BJ (cell line): ENCODE measurements around the gene BTG1. TPM values are rescaled to one million over a fixed set of nuclear protein-coding genes. Genes with fewer than 3 reads are reported as not detected.

ENCODE experiments used
- CTCF ChIA-PET: fragments of 350-600 bp; formaldehyde crosslinking; extraction: SDS; loops from one replicate; lab custom pipeline; 2021; ENCODE audit warnings: antibody characterized with exemption, inconsistent platforms; lab: Yijun Ruan, JAX
- POLR2A ChIA-PET: fragments of 300-600 bp; sonication (Branson Sonifier 250); formaldehyde crosslinking; extraction: SDS; loops from one replicate; lab custom pipeline; 2021; ENCODE audit warnings: antibody characterized with exemption; lab: Charles Lee
- DNase-seq: peaks from one replicate; pipeline ENCODE4 v3.0.0-alpha.2; 2011; ENCODE audit warnings: low read depth
- H3K27me3 ChIP-seq: 2 replicates; pipeline ENCODE4 v1.6.0; 2011; ENCODE audit warnings: low read length; ENCODE audit not compliant: control insufficient read depth, insufficient read depth
- H3K36me3 ChIP-seq: 2 replicates; pipeline ENCODE4 v1.5.1; 2011; ENCODE audit warnings: low read length; ENCODE audit not compliant: control insufficient read depth, insufficient read depth
- H3K4me3 ChIP-seq: 2 replicates; pipeline ENCODE4 v1.5.1; 2011; ENCODE audit warnings: low read depth, mild to moderate bottlenecking, control low read depth, low read length
- polyA plus RNA-seq: library from polyadenylated mRNA; depleted of rRNA; stranded (reverse); fragments of >200 nt; gene quantifications from 2 replicates; pipeline ENCODE4 v1.2.3, GENCODE V29; 2011
- TF ChIP-seq, protein P1 (sequence below): IDR thresholded peaks from 2 replicates; pipeline ENCODE4 v1.5.1; 2011; ENCODE audit warnings: low read depth, mild to moderate bottlenecking, control low read depth, inconsistent platforms, low read length, moderate library complexity; ENCODE audit not compliant: insufficient read depth

The BTG1 gene
- polyA plus RNA-seq, 1 experiment, result 81.3 TPM

DNA sequence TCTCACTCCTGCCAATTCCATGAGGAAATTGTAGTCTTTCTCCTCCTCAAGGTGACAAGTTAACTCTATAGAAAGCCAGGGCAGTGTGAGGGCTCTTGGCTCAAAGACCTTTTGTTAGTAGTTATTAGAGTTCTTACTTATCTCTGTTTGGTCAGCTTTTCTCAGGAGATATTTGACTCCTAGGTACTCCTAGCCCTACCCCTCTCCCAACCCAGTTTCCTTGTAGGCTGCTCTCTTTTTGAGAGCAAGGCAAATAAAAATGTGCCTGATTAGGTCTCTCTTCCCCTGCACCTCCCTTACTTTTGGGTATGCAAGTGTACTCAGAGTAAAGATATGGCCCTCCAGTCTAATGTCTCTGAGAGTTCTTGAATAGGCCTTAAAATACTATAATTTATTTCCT lies 23.8 kb downstream of the BTG1 start:
- no peak for DNase-seq
- CTCF ChIA-PET, result interaction anchor here (0.6 to 0.7 kb wide), 2 partner anchors 25 to 545 kb away, joined by 3 read pairs; no protein-coding TSS in a partner anchor
- POLR2A ChIA-PET, result no interaction called here

GRCh38 chr12:92118826-92119536 lies 26.7 kb downstream of the BTG1 start:
- POLR2A ChIA-PET, result no interaction called here
- TF ChIP-seq, protein P1, sequence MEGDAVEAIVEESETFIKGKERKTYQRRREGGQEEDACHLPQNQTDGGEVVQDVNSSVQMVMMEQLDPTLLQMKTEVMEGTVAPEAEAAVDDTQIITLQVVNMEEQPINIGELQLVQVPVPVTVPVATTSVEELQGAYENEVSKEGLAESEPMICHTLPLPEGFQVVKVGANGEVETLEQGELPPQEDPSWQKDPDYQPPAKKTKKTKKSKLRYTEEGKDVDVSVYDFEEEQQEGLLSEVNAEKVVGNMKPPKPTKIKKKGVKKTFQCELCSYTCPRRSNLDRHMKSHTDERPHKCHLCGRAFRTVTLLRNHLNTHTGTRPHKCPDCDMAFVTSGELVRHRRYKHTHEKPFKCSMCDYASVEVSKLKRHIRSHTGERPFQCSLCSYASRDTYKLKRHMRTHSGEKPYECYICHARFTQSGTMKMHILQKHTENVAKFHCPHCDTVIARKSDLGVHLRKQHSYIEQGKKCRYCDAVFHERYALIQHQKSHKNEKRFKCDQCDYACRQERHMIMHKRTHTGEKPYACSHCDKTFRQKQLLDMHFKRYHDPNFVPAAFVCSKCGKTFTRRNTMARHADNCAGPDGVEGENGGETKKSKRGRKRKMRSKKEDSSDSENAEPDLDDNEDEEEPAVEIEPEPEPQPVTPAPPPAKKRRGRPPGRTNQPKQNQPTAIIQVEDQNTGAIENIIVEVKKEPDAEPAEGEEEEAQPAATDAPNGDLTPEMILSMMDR, result no peak
- Histone ChIP-seq H3K36me3 (no peaks in the 10 kb centered on the region), H3K4me3 (no peak overlapping the region), H3K27me3 (no peaks in the 10 kb centered on the region)
- DNase-seq, result no peak
- CTCF ChIA-PET, result no interaction called here

More for the DNA sequence above, 23.8 kb downstream of the BTG1 start:
- no peaks in the 10 kb centered on the region for H3K36me3 ChIP-seq
- H3K4me3 ChIP-seq, result no peak overlapping the region
- TF ChIP-seq, protein P1, result no peak
- H3K27me3 ChIP-seq, result no peaks in the 10 kb centered on the region

GRCh38 chr12:92114834-92115233 lies 30.8 kb downstream of the BTG1 start:
- TF ChIP-seq, protein P1, result no peak
- H3K27me3 ChIP-seq, result no peaks in the 10 kb centered on the region
- POLR2A ChIA-PET, result no interaction called here
- DNase-seq, result no peak
- H3K4me3 ChIP-seq, result no peak overlapping the region
- CTCF ChIA-PET, result no interaction called here
- H3K36me3 ChIP-seq, result no peaks in the 10 kb centered on the region

- Histone ChIP-seq H3K27me3 (no peaks in the 10 kb centered on the region), H3K4me3 (no peak overlapping the region), H3K36me3 (no peaks in the 10 kb centered on the region)
- TF ChIP-seq, protein P1, result no peak
- ChIA-PET POLR2A (no interaction called here), CTCF (no interaction called here)
- DNase-seq, result no peak
Measured at GRCh38 chr12:92111256-92111655, 34.4 kb downstream of the BTG1 start.

DNA sequence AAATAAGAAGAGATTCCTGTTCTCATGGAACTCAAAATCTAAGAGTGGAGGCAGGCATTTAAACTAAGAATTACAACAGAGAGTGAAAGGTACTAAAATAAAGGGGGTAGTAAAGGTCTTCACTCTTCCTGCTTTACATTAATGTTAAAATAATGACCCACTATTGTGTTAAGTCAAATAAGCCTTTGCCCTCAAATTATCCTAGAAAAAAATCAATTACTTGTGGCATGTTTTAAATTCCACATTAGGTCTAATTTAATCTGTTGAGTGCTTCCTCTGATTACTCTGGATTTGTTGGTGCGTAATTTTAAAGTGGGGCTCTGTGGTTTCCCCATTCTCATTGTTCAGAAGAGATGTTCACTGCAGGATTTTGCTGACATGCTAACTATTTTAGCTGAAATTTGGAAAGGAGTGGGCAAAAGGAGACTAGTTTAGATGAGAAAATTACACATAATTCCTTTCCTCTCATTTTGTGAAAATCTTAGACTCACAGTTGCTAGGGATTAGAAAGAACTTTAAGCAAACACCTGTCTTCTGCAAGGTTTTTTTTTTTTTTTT lies 35.5 kb downstream of the BTG1 start:
- no peak for DNase-seq
- TF ChIP-seq, protein P1, result no peak
- no peaks in the 10 kb centered on the region for H3K36me3 ChIP-seq
- ChIA-PET CTCF (no interaction called here), POLR2A (interaction anchor here (0.6 kb wide), 1 partner anchor 35 kb away, joined by 5 read pairs; no protein-coding TSS in a partner anchor)
- H3K4me3 ChIP-seq, result no peak overlapping the region
- no peaks in the 10 kb centered on the region for H3K27me3 ChIP-seq
